Endothelial cell of umbilical vein (primary cell): ENCODE data around the gene PHC1.

Experiments
- CTCF ChIP-seq, 2 donors: IDR thresholded peaks; 1 replicate in 1 of 2; 2 replicates in 1 of 2; pipeline ENCODE4 v1.5.1; 2011; ENCODE audit warnings: low read length in 2 of 2, mild to moderate bottlenecking in 2 of 2, moderate library complexity in 2 of 2, control low read depth in 1 of 2, inconsistent platforms in 1 of 2, low read depth in 1 of 2; ENCODE audit not compliant: insufficient read depth in 1 of 2; ENCODE audit errors: extremely low read depth in 1 of 2
- EZH2 ChIP-seq: IDR thresholded peaks from 2 replicates; pipeline ENCODE4 v1.6.1; 2012; ENCODE audit warnings: borderline replicate concordance, low read depth, mild to moderate bottlenecking, moderate library complexity, low read length, inconsistent platforms; ENCODE audit not compliant: severe bottlenecking
- FOS ChIP-seq: IDR thresholded peaks from 2 replicates; pipeline ENCODE4 v1.6.1; 2011; ENCODE audit warnings: mild to moderate bottlenecking, low read length, moderate library complexity, borderline replicate concordance; ENCODE audit not compliant: insufficient read depth
- GATA2 ChIP-seq: IDR thresholded peaks from 2 replicates; pipeline ENCODE4 v1.7.0; 2011; ENCODE audit warnings: low read depth, mild to moderate bottlenecking, moderate library complexity, mixed read lengths, low read length; ENCODE audit not compliant: insufficient read length, insufficient read depth
- JUN ChIP-seq: IDR thresholded peaks from 2 replicates; pipeline ENCODE4 v1.6.1; 2011; ENCODE audit warnings: borderline replicate concordance, low read depth; ENCODE audit not compliant: insufficient read length, insufficient read depth
- MAX ChIP-seq: IDR thresholded peaks from 2 replicates; pipeline ENCODE4 v1.6.1; 2011; ENCODE audit not compliant: insufficient read depth, insufficient read length
- MYC ChIP-seq: IDR thresholded peaks from one replicate; pipeline ENCODE4 v1.6.1; 2011; ENCODE audit warnings: mild to moderate bottlenecking, low read depth, low read length
- POLR2A ChIP-seq: IDR thresholded peaks from 2 replicates; pipeline ENCODE4 v1.6.1; 2012; ENCODE audit warnings: low read depth, mild to moderate bottlenecking, control low read depth, low read length
- POLR2AphosphoS5 ChIP-seq: IDR thresholded peaks from 2 replicates; pipeline ENCODE4 v1.6.1; 2012; ENCODE audit warnings: low read depth, mild to moderate bottlenecking, control low read depth, low read length, moderate library complexity; ENCODE audit not compliant: insufficient read depth

GRCh38 chr12:8968761-8969160 is 54.5 kb downstream of the PHC1 start:
- TF ChIP-seq CTCF (IDR thresholded peaks at IDR 0.05; ENCODE audit: extremely low read depth in 1 of 2, insufficient read depth in 1 of 2, low read depth in 1 of 2, low read length in 2 of 2) (no peak), GATA2 (no peak), POLR2AphosphoS5 (no peak), POLR2A (no peak), MYC (no peak), EZH2 (no peak), MAX (no peak), JUN (no peak), FOS (no peak)
